HG02973 (cell line): ENCODE measurements around the gene SPR.

Experiments used
- ATAC-seq: cut with Tn5 transposase; IDR thresholded peaks from one replicate; pipeline ENCODE4 v1.9.1; 2021; ENCODE audit warnings: moderate library complexity; ENCODE audit not compliant: unreplicated experiment

The SPR gene

GRCh38 chr2:72931280-72931910 lies 44.2 kb downstream of the SPR start:
- no peak for ATAC-seq

GRCh38 chr2:72932045-72932740 lies 45.0 kb downstream of the SPR start:
- no peak for ATAC-seq

DNA sequence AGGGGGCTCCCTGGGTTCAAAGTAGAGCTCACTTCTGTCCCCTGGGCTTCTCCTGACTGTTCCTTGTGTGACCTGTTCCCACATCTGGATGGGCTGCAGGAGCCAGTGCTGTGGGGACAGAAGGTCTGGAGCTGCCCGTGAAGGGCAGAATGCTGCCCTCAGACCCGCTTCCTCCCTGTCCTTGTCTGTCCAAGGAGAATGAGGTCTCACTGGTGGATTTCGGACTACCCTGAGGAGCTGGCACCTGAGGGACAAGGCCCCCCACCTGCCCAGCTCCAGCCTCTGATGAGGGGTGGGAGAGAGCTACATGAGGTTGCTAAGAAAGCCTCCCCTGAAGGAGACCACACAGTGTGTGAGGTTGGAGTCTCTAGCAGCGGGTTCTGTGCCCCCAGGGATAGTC lies 45.6 kb downstream of the SPR start:
- ATAC-seq = no peak

DNA sequence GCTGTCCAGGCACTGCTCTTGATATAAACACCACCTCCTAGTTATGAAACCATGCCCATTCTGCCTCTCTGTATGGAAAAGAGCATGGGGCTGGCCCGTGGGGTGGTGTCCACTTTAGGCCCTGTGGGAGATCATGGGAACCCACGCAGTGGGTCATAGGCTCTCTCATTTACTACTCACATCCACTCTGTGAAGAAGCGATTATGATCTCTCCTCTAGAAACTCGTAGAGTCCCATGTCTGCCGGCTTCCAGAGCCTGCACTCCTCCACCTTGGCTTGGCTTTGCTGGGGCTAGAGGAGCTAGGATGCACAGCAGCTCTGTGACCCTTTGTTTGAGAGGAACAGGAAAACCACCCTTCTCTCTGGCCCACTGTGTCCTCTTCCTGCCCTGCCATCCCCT lies 46.0 kb downstream of the SPR start:
- no peak for ATAC-seq

GRCh38 chr2:72933646-72934151 lies 46.5 kb downstream of the SPR start:
- no peak for ATAC-seq

DNA sequence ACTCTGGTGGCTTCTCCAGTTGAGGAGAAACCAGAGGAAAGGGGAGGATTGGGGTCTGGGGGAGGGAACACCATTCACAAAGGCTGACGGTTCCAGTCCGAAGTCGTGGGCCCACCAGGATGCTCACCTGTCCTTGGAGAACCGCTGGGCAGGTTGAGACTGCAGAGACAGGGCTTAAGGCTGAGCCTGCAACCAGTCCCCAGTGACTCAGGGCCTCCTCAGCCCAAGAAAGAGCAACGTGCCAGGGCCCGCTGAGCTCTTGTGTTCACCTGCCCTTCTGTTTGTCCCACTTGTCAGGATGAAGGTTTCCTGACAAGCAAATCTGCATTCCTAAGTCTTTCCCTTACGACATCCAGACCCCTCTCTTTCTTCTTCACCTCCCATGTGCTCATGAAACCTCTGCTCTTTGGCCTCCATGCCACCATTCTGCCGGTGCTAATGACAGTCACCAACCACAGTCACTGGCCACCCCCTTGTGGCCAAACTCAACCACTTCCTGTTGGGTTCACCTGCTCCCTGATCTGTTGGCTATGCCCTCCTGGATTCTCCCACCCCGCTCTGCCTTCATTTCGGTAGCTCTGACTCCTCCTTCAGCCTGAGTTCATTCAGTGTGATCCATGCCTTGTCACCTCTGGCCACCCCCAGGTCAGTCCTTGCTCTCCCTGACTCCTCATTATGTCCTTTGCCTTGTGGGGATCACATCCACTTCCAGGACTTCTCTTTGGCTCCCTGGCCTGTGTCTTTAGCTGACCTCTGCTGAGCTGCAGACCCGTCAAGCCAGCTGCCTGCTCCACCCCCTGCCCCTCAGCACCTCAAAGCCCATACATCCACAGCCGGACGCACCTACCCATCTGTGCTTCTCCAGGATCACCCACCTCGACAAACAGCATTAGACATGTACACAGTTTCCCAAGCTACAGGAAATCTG lies 47.7 kb downstream of the SPR start:
- ATAC-seq = no peak

DNA sequence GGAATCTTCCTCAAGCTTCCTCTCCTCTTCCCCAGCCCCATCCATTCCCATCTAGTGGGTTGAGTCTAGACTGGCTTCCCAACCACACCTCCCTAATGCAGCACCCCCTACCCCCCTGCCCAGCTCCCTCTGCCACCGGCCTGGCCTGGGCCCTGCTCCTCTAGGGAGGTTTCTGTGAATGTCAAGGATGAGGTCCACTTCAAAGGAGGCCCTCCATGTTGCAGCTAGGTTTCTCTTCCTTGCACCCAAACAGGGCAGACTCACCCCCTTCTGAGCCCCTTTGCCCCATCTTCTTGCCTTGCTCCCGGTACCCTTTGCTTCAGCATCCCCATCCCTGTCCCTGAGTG lies 48.4 kb downstream of the SPR start:
- ATAC-seq = no peak

GRCh38 chr2:72936660-72937355 lies 49.6 kb downstream of the SPR start:
- no peak for ATAC-seq

DNA sequence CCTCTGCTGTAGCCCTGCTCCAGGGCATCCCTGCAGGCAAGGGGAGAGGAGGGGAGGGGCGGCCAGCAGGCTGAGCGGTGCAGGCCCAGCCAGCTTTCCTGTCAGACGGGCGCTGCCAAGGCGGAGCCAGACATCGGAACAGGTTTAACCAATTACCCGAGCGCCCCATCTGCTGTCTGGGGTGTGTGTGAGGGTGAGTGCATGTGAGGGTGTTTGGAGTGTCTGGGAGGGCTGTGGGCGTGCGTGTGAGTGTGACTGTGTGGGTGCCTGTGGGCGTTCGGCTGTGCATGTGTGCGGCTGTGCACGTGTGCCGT lies 50.1 kb downstream of the SPR start:
- no peak for ATAC-seq

GRCh38 chr2:72938455-72938854 lies 51.2 kb downstream of the SPR start:
- no peak for ATAC-seq

- no peak for ATAC-seq
Measured at GRCh38 chr2:72940361-72940760, 53.2 kb downstream of the SPR start.

- no peak for ATAC-seq
Measured at GRCh38 chr2:72940786-72941185, 53.6 kb downstream of the SPR start.
